DND-41 (cell line): ENCODE data around the gene RFLNA.

Experiments used
- ATAC-seq: fragments of 200-7000 bp; cut with Tn5 transposase; 3 replicates; pipeline ENCODE4 v1.9.1; 2021; ENCODE audit warnings: low read depth; ENCODE audit not compliant: insufficient read depth
- DNase-seq: peaks from one replicate; pipeline ENCODE4 v3.0.0-alpha.2; 2020
- H2AFZ ChIP-seq: 2 replicates; pipeline ENCODE4 v1.6.0; 2012; ENCODE audit warnings: low read depth, low read length
- H3K27ac ChIP-seq: 2 replicates; pipeline ENCODE4 v1.5.1; 2012; ENCODE audit warnings: low read length, inconsistent platforms
- H3K27me3 ChIP-seq: fragments of 200-600 bp; sonication (generic); 2 replicates; pipeline ENCODE4 v1.6.0; 2012; ENCODE audit warnings: low read length, mild to moderate bottlenecking, inconsistent platforms; ENCODE audit not compliant: insufficient read depth, poor library complexity
- H3K36me3 ChIP-seq: 2 replicates; pipeline ENCODE4 v1.5.1; 2012; ENCODE audit warnings: low read length, inconsistent platforms; ENCODE audit not compliant: insufficient read depth
- H3K4me1 ChIP-seq: 2 replicates; pipeline ENCODE4 v1.5.1; 2012; ENCODE audit warnings: mild to moderate bottlenecking, low read length; ENCODE audit not compliant: insufficient read depth
- H3K4me2 ChIP-seq: 2 replicates; pipeline ENCODE4 v1.6.0; 2012; ENCODE audit warnings: mild to moderate bottlenecking, moderate library complexity, low read length, inconsistent platforms; ENCODE audit not compliant: insufficient read depth
- H3K4me3 ChIP-seq, 2 experiments: fragments of 200-600 bp in 1 of 2; shearing (Covaris generic) in 1 of 2; 2 replicates each; pipeline ENCODE4 v1.5.1; 2012 to 2016; ENCODE audit warnings: inconsistent platforms in 2 of 2, low read length in 2 of 2, mild to moderate bottlenecking in 2 of 2, low read depth in 1 of 2, moderate library complexity in 1 of 2
- H3K79me2 ChIP-seq: 2 replicates; pipeline ENCODE4 v1.6.0; 2012; ENCODE audit warnings: low read length, inconsistent platforms; ENCODE audit not compliant: insufficient read depth
- H3K9ac ChIP-seq: 2 replicates; pipeline ENCODE4 v1.6.0; 2012; ENCODE audit warnings: low read depth, mild to moderate bottlenecking, inconsistent platforms, low read length, moderate library complexity
- H3K9me3 ChIP-seq: 2 replicates; pipeline ENCODE4 v1.5.1; 2012; ENCODE audit warnings: low read length, moderate library complexity, mild to moderate bottlenecking, inconsistent platforms; ENCODE audit not compliant: insufficient read depth, severe bottlenecking
- H4K20me1 ChIP-seq: 2 replicates; pipeline ENCODE4 v1.6.0; 2012; ENCODE audit warnings: low read length; ENCODE audit not compliant: insufficient read depth
- EZH2 ChIP-seq: IDR thresholded peaks from 3 replicates; pipeline ENCODE4 v1.6.1; 2012; ENCODE audit warnings: borderline replicate concordance, low read depth, mild to moderate bottlenecking, moderate library complexity, low read length, inconsistent platforms; ENCODE audit not compliant: severe bottlenecking
- TF ChIP-seq, protein P1 (sequence below): IDR thresholded peaks from 2 replicates; pipeline ENCODE4 v1.5.1; 2012; ENCODE audit warnings: borderline replicate concordance, low read length, moderate library complexity, mild to moderate bottlenecking; ENCODE audit not compliant: poor library complexity, severe bottlenecking; ENCODE audit errors: extremely low read depth

The RFLNA gene, protein sequence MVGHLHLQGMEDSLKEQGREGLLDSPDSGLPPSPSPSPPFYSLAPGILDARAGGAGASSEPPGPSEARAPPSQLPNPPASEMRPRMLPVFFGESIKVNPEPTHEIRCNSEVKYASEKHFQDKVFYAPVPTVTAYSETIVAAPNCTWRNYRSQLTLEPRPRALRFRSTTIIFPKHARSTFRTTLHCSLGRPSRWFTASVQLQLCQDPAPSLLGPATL

DNA sequence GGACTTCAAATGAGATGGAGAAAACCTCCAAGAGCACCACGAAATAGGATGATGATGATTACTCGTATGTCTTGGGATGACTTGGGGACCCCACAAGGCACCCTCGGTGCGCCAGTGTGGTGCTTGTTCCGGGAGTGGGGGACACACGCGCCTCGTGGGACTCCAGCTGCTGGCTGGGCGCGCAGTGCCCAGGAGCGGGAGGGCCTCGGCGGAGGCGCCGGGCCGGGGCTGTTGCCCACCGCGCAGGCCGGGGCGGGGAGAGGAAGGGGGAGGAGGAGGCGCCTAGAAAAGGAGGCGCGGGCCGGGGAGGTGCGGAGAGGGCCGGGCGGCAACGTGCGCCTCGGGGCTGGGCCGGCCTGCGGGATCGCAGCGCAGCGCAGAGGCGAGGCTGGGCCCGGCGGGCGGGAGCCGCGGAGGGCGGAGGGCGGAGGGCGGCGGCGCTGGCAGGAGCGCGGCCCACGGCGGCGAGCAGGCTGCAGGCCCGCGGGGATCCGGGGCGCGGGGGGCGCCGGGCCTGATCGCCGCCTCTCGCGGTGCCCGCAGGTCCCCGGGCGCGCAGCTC is at the start of gene RFLNA:
Gene RFLNA (plus strand): TSS at position 314 of the 562 bp plus-strand sequence. CDS start 337 bp downstream, outside the sequence.
- H3K9ac ChIP-seq, result no peak within 1 kb of the TSS
- no peaks in the 10 kb centered on the region for H3K9me3 ChIP-seq
- H3K27ac ChIP-seq, result no peak within 1 kb of the TSS
- no peaks in the 10 kb centered on the region for H3K4me1 ChIP-seq
- no peaks in the 10 kb centered on the region for H3K79me2 ChIP-seq
- TF ChIP-seq, protein P1, sequence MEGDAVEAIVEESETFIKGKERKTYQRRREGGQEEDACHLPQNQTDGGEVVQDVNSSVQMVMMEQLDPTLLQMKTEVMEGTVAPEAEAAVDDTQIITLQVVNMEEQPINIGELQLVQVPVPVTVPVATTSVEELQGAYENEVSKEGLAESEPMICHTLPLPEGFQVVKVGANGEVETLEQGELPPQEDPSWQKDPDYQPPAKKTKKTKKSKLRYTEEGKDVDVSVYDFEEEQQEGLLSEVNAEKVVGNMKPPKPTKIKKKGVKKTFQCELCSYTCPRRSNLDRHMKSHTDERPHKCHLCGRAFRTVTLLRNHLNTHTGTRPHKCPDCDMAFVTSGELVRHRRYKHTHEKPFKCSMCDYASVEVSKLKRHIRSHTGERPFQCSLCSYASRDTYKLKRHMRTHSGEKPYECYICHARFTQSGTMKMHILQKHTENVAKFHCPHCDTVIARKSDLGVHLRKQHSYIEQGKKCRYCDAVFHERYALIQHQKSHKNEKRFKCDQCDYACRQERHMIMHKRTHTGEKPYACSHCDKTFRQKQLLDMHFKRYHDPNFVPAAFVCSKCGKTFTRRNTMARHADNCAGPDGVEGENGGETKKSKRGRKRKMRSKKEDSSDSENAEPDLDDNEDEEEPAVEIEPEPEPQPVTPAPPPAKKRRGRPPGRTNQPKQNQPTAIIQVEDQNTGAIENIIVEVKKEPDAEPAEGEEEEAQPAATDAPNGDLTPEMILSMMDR, result no peak
- TF ChIP-seq EZH2, result no peak
- H3K27me3 ChIP-seq, result peaks cover 26% of the 10 kb centered on the region
- H2AFZ ChIP-seq, result no peak within 1 kb of the TSS
- H4K20me1 ChIP-seq, result no peaks in the 10 kb centered on the region
- peak; percentile 56; the same call in 2 of the 3 replicates for ATAC-seq
- DNase-seq, result no peak
- no peak within 1 kb of the TSS for H3K4me3 ChIP-seq
- no peaks in the 10 kb centered on the region for H3K36me3 ChIP-seq
- no peak within 1 kb of the TSS for H3K4me2 ChIP-seq

DNA sequence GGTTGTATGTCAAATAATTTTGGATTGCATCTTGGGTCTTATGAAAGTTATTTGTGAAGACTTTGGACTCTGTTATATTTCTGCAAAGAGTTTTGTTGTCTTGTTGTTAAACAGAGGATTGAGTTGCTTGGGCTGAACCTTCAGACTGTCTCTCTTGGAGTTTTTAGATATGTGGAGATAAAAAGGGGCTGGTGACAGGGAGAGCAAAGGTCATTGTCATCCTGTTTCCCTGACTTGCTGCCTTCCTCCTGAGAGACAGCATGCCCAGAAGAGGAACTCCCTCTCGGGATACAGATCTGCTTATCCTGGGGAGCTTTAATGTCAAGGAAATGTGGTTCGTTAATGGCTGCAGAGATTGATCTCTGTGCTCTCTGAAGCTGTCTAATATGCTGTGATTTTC is 47.6 kb upstream of the RFLNA start:
- ATAC-seq (no peak), DNase-seq (no peak)
- H3K9me3 ChIP-seq, result no peaks in the 10 kb centered on the region

DNA sequence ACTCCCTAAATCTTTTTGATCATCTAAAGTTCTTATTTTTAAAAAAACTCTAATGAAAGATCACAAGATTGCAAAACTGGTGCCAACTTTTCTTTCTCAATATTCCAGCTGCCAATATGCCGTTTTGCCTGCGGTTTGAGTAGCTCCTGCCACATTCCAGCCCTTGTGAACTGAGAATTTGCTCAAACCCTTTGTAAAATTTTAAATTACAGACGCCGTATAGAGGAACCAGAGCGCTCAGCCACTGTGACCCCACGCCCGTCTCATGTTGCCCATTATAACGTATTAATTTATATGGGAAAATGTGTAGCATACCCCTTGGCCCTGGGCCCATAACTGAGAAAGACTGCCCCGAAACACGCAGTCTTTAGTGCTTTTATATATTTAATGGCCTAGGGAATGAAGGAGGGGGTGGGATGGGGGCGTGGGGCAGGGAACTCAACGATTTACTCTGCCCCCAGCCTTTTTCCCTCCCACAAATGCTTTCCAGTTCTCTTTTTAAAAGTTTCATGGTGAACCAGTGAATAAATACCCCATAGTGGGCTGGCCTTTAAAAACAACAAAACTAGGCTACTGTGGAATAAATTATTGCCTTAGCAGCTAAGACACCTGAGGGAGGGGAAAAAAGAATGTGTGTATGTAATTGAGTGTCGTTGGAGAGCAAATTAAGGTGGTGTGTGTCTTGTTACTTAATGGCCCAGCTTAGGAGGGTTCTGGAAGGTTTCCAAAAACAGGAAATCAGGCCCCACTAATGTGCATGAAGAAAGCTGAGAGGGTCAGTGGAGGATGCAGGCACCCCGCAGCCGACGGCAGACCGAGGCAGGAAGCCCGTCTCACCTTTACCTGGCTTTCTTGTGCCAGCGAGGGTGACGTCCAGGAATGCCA is 45.7 kb upstream of the RFLNA start:
- ATAC-seq (no peak), DNase-seq (no peak)
- Histone ChIP-seq H3K4me2 (no peak overlapping the region), H3K9ac (no peak overlapping the region), H3K4me3 (no peak overlapping the region), H3K4me1 (no peaks in the 10 kb centered on the region), H3K27ac (no peak overlapping the region), H3K79me2 (no peaks in the 10 kb centered on the region), H4K20me1 (no peaks in the 10 kb centered on the region), H3K36me3 (no peaks in the 10 kb centered on the region), H2AFZ (no peak overlapping the region), H3K9me3 (no peaks in the 10 kb centered on the region), H3K27me3 (no peaks in the 10 kb centered on the region)
- TF ChIP-seq, protein P1, result no peak
- no peak for TF ChIP-seq EZH2

More for the DNA sequence above, 47.6 kb upstream of the RFLNA start:
- TF ChIP-seq, protein P1, result no peak
- TF ChIP-seq EZH2, result no peak
- Histone ChIP-seq H4K20me1 (no peaks in the 10 kb centered on the region), H3K9ac (no peak overlapping the region), H3K4me2 (no peak overlapping the region), H3K27me3 (no peaks in the 10 kb centered on the region), H3K4me3 (no peak overlapping the region), H3K27ac (no peak overlapping the region), H3K4me1 (no peaks in the 10 kb centered on the region), H2AFZ (no peak overlapping the region), H3K79me2 (no peaks in the 10 kb centered on the region), H3K36me3 (no peaks in the 10 kb centered on the region)
